HG03442 (cell line): ENCODE results near the gene RASEF.

ENCODE experiments used
- ATAC-seq: cut with Tn5 transposase; IDR thresholded peaks from one replicate; pipeline ENCODE4 v1.9.1; 2021; ENCODE audit warnings: mild to moderate bottlenecking, moderate library complexity; ENCODE audit not compliant: unreplicated experiment

Gene RASEF

DNA sequence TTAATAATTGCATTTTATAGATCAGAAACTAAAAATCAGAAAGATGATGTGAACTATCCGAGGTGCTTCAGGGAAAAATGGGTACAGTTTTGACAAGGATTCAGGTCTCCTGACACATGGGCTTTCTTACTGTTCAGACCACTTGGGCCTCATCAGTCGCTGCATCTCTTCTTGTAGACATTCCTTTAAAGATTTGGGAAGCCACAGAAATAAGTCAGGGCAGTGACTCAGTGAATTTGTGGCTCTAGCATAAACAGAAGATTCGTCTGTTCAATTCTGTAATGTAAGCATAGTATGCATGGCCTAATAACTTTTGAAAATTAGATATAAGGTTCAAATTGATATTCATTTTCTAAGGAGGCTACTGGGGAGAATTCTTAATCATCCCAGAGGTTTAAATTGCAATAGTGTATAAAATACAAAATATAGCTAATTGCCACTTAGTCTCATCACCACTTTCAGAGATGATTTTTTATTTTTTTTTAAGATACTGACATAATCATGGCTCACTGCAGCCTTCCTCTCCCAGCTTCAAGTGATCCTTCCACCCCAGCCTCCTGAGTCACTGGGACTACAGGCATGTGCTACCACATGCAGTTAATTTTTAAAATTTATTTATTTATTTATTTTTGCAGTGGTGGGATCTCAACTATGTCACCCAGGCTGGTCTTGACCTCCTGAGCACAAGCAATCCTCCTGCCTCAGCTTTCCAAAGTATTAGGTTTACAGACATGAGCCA is 48.9 kb downstream of the RASEF start:
- no peak for ATAC-seq

DNA sequence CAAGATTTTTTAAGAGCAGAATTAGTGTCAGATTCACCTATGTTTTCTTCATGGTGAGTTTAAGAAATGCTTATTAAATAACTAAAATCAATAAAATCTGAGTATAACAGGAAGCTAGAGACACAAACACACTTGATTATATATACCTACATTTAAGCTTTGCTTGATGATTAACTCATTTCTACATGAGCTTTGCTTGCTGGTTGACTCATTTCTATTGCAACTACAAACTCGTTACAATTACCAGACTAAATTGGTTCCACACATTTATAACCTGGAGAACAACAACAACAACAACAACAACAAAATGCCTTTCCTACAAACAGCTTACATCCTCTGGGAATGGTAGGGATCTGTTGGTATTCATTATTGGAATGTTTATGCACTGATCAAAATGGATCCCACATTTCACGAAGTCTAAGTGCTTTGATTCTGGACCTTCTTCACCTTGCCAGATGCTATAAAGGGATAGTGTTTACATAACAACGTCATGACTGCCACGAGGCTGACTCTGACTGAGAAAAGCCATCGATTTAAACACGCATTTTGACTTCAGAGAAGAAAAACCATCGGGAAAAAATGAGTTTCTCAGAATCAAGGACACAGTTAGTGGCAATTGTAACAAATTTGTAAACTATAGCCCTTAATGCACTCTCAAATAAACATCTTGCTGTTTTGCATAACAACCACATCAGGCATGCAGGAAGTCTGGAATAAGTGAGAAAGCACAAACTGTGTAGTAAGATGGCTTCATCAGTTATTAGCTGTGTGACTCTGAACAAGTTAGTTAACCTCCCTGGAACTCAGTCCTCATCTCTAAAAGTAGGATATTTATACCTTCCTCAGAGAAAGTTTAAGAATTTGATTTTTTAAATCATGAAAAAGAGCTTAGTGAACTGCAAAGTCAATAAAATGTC is 49.8 kb downstream of the RASEF start:
- ATAC-seq = no peak

DNA sequence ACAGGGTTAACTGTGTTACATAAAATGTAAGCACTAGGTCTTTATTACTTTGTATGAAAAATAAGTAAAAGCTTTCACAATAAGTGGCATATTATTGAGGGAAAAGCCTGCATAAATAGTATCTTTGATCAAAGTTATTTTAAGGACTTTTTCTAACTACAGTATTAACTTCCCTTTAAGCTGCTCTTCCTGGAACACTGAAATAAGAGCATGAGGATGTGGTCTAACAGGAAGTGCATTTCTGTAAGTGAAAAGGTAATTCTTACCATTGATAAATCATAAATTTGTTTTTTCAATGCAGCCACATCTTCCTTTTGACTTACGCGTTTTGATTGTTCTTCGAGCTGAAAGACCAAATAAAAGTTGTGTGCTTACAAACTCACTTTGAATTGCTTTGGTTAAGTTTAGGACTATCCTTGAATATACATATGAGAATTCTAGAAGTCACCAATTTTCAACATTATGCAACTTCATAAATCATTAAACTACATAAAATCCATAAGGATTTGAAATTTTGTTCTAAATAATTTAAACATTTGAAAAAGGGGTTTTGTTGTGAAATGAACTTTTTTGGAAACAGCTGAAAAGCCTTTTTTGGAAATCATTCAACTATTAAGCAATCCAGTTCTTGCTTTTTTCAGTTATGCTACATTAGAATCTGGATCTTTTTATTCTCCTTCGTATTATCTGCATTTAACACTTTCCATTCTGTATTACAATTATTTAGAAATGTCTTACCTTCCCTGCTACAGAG is 50.6 kb downstream of the RASEF start:
- no peak for ATAC-seq

DNA sequence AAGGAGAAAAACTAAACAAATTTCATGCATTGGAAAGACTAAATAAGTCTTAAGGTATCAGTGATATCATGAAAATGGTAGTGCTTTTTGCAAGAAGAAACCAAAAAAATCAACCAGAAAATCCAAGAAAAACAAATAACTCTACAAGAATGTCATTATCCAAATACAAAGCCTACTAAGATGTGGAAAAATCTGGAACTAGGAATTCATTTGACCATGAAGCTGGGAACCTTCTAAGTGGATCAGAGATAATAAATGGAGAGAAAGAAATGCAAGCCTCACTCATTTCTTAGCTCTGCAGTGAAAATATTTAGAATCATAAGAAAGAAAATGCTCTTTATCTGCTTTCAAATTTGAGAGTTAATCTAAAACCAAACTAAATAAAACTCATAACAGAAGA is 51.3 kb downstream of the RASEF start:
- no peak for ATAC-seq

DNA sequence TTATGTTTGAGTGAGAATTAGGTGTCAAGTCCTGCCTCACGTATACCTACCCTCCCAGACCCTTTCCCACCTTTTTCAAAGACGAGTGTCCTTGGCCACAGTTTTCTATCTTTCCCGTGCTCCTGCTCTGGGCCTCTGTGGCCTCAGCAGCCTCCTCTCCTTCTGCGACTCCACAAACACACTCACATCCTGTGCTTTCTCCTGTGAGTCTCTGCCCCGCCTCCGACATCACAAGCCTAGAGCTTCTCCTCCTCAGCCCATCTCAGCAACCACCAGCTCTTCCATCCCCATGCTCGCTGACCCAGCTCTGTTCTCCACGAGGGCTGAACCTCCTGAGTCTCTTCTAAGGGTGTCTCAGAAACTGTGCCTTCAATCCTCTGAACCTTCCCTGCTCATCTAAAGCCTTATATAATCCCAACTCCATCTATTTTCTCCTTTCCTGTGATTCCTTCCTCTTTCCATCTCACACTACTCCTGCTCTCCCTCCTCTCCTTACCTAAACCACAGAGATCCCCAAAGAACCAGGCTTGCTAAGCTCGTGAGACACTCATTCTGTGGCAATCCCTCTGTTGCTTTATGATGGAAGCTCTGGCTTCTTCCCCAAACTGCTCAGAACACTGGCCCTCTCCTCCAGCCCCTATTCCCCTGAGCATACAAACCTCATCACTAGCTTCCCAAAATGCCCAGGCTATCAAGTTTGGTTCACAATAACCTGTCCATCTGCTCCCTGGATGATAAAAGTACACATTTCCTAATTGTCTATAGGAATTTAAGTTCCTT is 55.2 kb downstream of the RASEF start:
- ATAC-seq = no peak

DNA sequence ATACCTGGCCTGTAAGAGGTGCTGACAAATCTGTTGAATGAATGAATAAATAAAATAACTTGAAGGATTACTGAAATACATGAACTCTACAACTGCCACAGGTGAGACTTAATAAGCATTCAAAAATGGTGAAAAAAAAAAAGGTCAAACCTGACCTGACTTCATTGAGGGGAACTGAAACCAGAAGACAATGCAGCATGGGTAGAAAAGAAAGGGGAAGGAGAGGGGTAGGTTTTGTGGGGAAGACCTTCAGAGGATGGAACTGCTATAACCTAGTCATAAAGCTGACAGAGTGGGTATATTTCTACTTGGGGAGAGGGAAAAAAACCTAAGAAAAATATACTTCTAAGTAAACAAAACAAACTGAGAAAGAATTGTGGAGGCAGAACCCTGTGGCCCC is 56.6 kb downstream of the RASEF start:
- peak; percentile 64 for ATAC-seq

DNA sequence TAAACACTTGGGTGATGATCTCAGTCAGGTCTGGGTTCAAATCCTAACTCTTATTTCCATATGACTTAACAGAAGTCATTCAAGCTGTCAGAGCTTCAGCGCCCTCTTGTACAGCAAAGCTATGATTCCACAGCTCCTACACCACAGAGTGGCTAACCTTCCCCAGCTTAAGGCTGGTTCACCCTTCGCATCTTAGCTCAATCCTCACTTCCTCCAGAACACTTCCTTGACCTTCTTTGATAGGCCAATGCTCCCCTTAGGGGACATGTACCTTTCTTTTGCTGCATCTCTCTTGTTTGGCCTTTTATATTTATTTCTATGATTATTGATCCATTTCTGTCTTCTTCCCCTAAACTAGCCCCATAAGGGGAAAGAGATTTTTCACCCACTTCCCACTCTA is 57.0 kb downstream of the RASEF start:
- ATAC-seq = no peak

DNA sequence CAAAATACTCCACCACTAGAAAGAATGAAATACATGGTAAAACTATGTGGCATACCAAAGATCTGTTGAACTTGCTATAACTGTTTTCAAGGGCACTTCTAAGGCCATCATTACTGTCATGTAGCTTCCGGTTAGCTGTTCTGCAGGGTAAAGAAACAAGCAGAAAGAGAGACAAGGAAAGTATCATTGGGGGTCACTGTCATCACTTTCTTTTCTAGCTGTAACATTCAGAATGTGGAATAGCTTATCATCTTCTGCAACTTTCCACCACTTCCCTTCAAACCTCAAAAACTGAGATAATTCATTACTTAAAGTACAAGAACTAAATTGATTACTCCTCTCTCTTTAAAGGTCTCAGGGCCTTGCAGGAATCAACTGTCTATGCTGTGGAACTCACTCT is 57.6 kb downstream of the RASEF start:
- ATAC-seq = no peak

DNA sequence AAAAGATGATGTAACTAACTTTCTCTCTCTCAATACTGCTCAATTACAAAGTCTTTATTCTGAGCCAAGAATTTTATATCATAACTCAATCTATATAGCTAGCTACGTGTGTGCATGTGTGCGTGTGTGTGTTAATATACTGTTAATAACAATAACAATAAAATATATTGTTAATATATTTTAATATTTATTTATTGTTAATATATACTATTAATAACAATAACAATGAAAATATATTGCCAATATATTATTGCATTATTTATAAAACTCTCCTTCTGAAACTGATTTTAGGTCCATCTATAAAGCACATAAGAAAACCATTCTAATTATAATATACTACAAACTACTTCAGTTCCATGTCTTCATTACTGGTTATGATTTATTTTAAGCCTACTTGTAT is 60.6 kb downstream of the RASEF start:
- ATAC-seq = no peak

DNA sequence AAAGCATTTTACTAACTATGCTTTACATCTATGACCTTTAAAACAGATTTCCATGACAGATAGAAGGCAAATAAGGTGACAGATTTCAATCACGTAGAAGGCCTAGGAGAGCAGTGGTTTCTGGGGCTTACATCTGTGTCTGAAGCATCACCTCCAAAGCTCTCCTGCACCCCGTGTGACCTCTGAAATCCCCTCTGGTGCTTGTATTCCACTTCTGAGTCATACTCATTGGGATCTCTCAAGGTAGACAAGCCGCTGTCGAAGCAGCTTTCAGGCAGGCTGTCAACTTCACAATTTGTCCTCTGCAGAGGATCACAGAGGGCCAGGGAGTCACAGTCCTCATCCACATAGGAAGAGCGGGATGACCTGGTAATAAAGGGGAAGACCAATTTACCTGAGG is 62.2 kb downstream of the RASEF start:
- ATAC-seq = no peak

DNA sequence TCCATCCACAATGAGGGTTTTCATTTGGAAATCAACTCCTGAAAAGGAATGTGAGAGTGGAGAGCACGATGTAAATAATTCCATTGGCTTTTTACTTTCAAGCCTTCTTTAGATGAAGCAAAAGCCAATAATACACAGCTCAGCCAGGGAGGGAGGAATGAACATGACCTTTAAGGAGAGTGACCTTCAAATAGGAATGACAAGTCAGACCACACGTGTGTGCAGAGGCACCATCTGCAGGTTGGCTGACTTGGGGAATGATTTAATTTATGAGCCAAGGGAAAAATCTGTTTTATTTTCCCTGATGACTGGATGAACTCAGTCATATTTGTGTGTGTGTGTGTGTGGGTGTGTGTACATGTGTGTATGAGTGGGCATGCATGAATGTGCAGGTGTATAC is 64.5 kb downstream of the RASEF start:
- no peak for ATAC-seq

DNA sequence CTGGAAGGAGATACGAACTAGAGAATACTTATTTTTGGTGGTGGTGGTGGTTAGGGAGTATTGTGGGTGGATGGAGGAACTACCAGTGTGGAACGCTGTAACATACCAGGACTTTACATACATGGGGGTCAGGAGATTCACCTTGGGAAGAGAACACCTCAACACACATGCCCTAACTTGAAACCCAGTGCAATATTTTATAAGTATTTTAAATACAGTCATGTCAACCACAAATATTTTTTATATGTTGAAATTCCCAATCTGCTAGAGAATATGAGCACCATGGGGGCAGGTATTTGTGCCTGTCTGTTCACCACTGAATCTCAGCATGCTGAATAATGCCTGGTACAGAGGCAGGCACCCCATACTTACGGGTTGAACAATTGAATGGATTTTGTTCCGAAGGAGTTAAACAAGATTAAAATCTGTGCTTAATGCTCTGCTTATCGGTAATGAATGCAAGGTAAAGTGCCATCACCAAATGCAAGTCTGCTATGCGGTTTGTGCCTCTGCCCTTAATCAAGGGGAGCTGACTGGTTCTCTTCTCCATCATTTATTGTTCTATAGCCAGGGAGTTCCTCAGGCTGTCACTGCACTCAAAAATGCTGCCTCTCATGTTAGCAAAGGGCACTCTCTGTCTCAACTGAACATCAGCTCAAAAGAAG is 65.3 kb downstream of the RASEF start:
- no peak for ATAC-seq

DNA sequence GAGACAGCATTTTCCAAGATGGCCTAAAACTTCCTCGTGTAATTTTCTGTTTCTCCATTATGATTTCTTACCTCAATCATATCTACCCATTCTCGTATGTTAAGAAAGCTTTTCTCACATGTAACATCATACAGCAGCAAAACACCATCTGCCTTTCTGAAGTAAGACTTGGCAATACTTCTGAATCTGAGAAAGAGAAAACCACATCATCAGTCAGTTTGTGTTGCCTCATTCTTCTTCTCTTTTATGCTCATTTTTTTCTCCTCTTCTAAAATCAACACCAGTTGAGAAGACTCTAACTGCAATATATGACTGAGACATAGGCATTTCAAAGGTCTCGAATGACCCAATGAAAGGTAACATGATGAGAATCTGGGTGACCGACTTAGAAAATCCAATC is 66.0 kb downstream of the RASEF start:
- ATAC-seq = no peak

DNA sequence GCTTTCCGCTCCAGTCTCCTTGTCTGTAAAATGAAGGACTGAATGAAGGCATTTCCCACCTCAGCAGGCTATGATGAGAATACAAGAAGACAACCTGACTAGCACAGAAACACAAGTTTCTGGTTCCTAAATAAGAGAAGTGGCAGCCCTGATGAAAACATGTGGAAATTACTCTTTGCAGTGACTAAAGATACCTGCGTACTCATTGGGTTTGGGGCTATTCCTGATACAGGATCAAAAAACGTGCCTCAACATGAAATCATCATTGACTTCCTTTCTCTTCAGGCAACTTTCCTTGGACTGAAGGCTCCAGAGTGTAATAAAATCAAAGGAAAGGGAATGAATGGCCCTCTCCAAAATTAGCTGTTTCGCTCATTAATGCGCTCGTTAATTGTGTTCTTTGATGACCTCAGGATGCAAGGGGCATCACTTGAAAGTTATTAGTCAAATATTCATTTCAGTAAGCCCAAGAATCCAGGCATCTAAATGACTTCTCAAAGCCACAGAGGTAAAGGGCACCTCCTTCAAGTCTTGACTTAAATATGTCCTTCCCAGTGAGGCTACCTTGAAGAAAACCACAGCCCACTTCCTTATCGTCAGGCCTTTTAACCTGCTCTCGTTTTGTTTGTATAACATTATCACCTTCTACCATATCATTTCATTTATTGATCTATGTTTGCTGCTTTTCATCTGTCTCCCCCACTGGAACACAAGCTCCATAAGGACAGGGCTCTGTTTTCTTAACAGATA is 68.9 kb downstream of the RASEF start:
- no peak for ATAC-seq

DNA sequence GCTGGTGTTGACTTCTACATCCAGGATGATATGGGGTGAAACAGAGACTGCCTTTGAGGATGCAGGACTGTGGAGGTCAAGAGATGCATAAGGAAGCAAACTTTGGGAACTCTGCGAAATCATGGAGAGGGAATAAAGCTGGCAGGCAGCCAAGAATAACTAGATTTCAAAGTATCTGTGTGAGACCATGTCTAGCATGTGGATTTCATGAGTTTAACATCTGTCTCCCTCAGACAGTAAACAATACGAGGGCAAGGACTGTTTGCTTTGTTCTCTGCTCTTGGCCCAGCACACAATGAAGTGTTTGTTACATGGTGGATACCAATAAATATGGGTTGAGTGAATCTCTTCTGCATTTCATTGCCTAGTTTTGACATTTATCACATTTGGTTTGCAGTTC is 71.3 kb downstream of the RASEF start:
- ATAC-seq = no peak

DNA sequence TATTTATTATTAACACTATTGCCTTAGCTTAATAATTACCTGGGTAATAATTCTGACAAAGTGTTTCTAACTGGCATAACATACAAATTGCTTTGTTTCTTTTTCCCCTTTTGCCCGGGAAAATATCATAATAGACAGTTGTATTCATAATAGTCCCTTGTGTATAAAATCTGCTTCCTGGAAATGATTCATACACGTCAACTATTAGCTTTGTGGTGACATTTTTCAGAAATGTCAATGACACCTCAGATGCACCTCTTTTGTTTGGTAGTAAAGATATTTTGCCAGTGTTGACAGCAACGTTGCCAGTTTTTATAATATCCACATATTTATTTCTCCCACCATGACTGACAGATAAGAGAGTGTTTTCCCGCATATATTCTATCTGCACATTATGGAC is 73.0 kb downstream of the RASEF start:
- ATAC-seq = no peak

DNA sequence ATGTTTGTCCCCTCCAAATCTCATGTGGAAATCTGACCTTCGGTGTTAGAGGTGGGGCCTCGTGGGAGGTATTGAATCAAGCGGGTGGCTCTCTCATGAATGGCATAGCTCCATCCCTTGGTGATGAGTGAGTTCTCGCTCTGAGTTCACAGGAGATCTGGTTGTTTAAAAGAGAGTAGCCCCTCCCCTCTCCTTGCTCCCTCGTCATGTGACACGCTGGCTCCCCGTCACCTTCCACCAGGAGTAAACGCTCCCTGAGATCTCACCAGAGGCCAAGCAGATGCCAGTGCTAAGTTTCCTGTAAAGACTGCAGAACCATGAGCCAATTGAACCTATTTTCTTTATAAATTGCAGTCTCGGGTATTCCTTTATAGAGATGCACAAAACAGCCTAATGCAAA is 74.5 kb downstream of the RASEF start:
- no peak for ATAC-seq

DNA sequence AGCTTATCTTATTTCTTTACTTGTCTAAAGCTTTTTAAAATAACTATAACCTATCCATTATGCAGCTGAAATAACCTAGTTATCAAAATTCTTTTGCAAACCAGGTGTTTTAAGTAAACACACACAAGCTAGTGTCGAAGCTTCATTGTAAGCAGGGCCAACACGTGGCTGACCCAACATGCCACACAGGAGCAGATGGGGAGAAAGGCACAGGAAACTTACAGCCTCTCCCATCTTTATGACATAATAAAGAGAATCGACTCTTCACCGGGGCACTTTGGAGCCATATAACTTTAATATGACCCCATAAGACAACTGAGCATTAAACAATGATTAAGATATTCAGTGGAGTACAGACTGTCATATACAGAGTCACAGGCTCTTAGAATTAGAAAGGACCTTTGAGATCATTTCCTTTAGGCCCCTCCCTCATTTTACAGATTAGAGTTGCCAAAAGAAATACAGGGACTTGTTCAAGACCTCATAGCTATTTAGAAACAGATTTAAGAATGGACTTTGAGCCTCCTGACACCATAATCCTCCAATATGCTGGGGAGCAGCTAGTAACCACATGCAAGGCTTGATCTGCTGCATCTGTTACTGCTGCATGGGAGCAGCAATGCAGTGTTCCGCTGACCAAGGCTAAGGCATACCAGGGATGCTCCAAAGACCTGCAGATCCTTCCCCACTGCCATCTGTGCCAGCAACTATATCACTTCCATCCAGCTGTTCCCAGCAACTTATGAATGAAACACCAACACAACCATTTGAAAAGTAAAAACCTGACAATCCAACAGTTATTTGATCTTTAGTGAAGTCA is 75.4 kb downstream of the RASEF start:
- ATAC-seq = no peak

DNA sequence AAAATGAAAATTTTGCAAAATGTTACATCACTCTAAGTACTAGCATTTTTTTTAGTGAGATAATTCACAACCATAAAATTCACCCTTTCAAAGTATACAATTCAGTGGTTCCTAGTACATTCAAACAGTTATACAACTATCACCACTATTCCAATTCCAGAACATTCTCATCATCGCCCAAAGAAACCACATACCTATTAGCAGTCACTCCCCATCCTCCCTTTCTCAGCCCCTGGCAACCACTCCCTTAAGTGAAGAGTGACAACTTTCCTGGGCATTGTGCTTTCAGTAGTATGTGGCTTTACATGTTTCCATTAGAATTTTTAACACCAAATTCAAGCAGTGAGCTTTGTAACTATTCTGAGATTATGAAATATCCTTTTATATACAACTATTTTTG is 81.4 kb downstream of the RASEF start:
- ATAC-seq = no peak
